Right ventricle myocardium superior (tissue), 1 donor: Measurements from ENCODE around the gene TP53RK. TPM values are rescaled to one million over a fixed set of nuclear protein-coding genes. Genes with fewer than 3 reads are reported as not detected.
A peak's percentile ranks its signal among the peaks of the same experiment; 100 is the strongest.

Experiments used
- ATAC-seq: fragments of 200-7000 bp; cut with Tn5 transposase; one replicate; pipeline ENCODE4 v1.9.1; 2020; ENCODE audit warnings: mild to moderate bottlenecking; ENCODE audit not compliant: poor library complexity
- DNase-seq: peaks from one replicate; pipeline ENCODE4 v3.0.0-alpha.2; 2020
- intact Hi-C: fragments of 100-400 bp; cut with DNase I; formaldehyde crosslinking; loops from one replicate; pipeline ENCODE4 v1.11.2; 2022
- long read RNA-seq: library from polyadenylated mRNA; unstranded; transcript quantifications from one replicate; pipeline ENCODE4 v2.0.0, GENCODE V29; 2021
- total RNA-seq: library from RNA; stranded (reverse); fragmentation: NEBNext Ultra II Directional; extraction: Animal tissue kit (Norgen Biotek cat#: 25700); gene quantifications from one replicate; pipeline ENCODE4 v1.2.1, GENCODE V29; 2021
- donor health status: DM: no; HTN: yes; CAD: no; lungs with severe emphysema.

TP53RK gene
- total RNA-seq: 5.0 TPM
- long read RNA-seq, transcript TP53RK-202 (2 exons, 3,515 nt): major isoform, 12 of 13 reads
- long read RNA-seq, partial matches to known transcripts: 0 of 13 reads
- long read RNA-seq, other reads (novel, unspliced or antisense): 1 of 13 reads

DNA sequence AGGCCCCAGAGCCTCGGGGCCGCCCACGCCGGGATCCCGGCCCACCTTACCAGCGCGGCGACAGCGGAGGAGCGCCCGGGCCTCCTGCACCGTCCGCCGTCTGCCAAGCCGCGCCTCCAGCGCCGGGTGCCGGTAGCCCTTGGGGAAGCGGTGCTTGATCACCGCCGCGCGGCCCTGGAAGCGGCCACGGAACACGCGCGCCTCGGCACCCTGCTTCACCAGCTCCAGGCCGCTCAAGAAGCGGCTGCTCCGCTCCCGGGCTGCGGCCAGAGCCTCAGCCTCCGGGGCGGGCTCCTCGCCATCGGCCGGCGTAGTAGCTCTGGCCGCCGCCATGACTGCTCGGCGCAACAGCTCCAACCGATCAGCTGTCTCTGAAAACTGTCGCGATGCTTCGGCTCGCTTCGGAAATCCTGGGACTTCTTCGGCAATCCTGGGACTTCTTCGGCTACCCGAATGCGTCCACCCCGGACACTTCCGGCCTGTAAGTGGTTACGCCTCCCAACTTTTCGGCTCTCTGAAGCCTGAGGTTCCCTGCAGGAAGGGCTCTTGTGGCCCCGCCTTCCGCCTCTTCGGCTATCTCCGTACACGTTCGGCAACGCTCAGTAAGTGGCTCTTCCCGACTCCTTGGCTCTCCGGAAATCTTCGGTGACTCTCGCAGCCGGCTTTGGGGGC, at the start of gene TP53RK:
Gene TP53RK (minus strand): TSS at position 363 of the 672 bp plus-strand sequence. CDS start 30 bp downstream, at position 333.
- intact Hi-C loops: loop anchor here (10.0 kb wide), 1 partner anchor 134 kb away; the partner anchor contains the start of gene OCSTAMP
- DNase-seq (peak; percentile 99), ATAC-seq (peak; percentile 98)

DNA sequence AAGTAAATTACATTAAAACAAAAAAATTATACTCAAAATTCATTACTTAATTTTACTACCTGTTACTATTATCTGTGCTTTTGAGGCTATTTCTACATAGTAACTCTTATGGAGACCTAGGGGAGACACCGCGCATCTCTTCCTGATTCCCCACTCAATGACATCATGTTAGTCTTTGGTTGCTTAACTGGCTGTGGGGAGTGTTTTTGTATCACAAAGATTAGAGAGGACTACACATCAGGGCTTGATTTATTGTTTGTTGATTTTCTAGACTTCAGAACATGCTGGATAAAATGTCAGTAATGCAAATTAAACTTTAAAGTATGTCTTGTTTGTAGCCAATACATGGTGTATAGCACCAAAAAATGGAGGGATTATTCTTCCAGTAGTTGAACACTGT, 46.2 kb upstream of the TP53RK start:
- DNase-seq: no peak
- ATAC-seq: no peak
- intact Hi-C loops: no loop called here

DNA sequence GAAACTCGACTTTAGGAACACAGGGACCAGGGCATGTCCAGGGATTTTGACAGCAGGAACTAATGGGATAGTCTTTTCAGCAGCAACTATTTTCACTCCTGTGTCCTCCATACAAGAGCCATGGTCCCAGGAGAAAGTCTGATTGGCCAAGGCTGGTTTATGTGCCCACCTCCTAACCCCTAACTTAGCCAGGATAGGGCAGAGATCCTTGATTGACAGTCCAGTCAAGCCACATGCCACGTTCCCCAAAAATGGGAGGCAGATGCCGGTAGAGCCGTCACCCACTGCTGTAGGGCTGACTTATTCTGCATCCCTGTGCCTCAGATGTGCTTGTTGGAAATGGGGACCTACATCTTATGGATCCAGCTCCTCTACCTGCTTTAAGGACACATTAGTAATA, 42.5 kb upstream of the TP53RK start:
- ATAC-seq (no peak), DNase-seq (no peak)
- intact Hi-C loops: no loop called here

DNA sequence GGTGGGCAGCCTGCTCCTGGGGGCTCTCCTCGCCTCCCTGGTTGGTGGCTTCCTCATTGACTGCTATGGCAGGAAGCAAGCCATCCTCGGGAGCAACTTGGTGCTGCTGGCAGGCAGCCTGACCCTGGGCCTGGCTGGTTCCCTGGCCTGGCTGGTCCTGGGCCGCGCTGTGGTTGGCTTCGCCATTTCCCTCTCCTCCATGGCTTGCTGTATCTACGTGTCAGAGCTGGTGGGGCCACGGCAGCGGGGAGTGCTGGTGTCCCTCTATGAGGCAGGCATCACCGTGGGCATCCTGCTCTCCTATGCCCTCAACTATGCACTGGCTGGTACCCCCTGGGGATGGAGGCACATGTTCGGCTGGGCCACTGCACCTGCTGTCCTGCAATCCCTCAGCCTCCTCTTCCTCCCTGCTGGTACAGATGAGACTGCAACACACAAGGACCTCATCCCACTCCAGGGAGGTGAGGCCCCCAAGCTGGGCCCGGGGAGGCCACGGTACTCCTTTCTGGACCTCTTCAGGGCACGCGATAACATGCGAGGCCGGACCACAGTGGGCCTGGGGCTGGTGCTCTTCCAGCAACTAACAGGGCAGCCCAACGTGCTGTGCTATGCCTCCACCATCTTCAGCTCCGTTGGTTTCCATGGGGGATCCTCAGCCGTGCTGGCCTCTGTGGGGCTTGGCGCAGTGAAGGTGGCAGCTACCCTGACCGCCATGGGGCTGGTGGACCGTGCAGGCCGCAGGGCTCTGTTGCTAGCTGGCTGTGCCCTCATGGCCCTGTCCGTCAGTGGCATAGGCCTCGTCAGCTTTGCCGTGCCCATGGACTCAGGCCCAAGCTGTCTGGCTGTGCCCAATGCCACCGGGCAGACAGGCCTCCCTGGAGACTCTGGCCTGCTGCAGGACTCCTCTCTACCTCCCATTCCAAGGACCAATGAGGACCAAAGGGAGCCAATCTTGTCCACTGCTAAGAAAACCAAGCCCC, 36.2 kb upstream of the TP53RK start:
- intact Hi-C loops: no loop called here
- ATAC-seq (no peak), DNase-seq (no peak)

DNA sequence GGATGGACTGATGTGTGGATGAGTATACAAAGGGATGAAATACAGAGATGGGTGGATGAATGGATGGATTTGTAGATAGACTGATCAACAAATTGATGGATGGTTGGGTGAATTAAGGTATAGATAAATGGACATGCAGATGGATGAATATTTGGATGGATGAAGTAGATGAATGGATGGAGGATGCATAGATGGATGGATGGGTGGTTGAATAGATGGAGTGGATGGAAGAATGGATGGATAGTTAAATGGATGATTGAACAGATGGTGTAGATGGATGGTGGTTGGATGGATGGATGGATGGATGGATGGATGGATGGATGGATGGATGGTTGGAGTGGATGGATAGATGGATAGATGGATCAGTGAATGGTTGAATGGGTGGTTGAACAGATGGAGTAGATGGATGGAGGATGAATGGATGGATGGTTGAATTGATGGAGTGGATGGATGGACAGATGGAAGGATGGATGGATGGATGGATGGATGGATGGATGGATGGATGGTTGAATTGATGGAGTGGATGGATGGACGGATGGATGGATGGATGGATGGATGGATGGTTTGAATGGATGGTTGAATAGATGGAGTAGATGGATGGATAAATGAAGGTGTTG, 35.2 kb upstream of the TP53RK start:
- intact Hi-C loops: no loop called here
- DNase-seq: no peak
- ATAC-seq: no peak

DNA sequence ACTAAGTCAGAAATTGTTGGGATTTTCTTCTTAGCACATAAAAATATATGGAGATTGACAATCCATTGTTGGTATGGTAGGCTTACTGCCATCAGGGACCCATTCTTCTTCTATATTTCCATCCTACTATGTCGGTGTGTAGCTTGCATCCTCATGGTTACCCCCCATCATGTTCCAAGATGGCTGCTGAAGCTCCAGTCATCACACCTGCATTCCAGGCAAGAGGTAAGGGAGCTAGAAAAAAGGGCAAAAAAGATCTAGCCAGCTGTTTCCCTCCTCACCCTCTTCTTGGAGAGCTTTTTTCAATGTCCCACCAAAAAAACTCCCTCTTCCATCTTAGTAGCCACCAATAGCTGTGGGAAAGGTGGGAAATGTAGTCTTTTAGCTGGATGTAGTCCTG, 33.8 kb upstream of the TP53RK start:
- no peak for DNase-seq
- intact Hi-C loops: no loop called here
- ATAC-seq: no peak

DNA sequence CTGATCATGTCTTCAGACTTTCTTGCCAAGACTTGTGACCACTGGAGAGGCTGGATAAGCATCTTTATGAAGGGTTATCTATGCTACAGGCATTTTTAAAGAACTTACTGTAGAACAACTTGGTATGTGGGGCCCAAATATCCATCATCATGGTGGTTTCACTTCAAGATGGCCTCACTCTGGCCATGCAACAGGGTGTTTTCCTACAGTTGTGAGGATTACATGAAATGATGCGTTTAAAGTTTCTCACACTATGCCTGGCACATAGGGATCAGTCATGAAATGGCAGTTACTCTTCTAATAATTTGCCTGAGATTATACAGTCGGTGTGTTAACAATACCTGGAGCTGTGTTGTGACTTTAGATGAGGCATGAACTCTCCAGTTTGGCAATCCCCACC, 33.2 kb upstream of the TP53RK start:
- intact Hi-C loops: no loop called here
- no peak for ATAC-seq
- DNase-seq: no peak

DNA sequence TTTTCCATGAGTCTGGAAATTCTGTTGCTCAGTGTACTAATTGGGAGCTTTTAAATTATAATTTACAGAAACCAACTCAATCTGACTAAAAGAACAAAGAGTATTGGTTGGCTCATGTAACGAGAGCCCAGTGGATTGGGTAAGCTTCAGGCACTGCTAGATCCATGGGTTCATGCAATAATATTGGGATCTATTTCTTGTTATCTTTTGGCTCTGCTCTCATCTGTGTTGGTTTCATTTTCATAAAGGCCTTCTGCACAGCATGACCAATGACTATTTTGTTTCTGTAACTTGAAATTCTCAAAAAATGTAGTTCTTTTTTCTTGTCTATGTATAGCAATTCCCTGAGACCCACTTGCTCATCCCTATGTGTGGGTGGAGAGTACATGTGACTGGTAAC, 32.2 kb upstream of the TP53RK start:
- ATAC-seq (no peak), DNase-seq (no peak)
- intact Hi-C loops: no loop called here

DNA sequence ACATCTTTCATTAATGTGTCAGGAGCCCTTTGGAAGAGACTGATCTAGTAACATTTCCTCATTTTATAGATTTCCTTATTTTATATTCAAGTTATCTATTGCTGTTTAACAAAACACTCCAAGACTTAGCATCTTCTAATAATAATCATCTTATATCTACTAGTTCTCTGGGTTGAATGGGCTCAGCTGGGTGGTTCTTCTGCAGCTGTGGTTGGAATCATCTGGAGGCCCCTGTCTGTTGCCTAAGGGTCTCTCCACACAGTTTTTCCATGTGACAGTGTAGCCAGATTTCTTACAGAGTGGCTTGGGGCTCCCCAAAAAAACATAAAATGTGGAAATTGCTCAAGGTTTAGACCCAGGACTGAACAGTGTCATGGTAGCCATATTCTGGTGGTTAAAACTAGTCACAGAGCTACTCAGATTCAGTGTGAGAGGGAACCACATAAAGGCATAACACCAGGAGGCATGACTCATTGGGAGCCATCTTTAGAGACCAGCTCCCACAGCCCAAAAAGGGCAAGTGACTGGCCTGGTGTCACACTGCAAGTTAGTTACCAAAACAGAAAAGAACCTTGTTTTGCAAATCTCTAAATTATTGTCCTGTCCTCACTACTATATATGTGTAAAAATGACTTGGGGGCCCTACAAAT, 31.7 kb upstream of the TP53RK start:
- intact Hi-C loops: no loop called here
- DNase-seq: no peak
- no peak for ATAC-seq

DNA sequence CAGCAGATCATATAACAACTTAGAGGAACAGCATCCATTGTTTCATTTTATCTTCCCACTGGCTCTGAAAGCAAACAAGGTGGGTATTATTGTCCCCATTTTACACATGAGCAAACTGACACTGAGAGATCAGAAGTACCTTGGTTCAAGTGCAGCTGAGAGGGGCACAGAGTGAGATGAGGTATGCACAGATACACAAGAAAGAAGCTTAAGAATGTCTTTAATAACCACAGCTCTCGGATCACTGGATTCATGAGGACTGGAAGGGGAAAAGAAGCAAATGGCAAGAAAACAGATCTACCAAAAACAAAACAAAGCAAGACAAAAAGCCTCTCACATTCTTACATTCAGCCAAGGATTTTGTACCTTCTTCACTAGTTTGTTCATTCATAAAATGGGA, 30.8 kb upstream of the TP53RK start:
- no peak for DNase-seq
- intact Hi-C loops: no loop called here
- no peak for ATAC-seq

DNA sequence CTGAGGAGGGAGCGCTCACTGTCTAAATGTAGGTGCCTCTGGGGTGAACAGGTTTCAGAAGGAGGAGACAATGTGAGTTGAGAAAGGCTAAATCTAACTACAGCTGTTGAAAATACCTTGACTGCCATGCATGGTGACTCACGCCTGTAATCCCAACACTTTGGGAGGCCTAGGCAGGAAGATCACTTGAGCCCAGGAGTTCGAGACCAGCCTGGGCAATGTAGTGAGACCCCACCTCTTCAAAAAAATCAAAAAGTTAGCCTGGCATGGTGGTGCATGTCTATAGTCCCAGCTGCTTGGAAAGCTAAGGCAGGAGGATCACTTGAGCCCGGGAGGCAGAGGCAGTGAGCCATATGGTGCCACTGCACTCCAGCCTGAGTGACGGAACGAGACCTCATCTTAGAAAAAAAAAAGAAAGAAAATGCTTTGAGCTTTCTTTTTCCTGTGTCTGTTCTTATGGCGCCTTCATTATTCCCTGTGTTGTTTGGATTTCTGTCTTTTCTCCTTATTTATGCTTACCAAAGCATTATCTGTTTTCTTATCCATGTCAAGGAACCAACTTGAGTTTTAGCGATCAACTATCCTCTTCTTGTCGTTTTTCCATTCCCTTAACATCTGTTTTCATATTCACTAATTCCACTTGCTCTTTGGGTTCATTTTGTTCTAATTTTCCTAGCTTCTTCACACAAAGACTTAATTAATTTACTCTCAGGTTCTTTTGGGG, 28.7 kb upstream of the TP53RK start:
- no peak for ATAC-seq
- intact Hi-C loops: no loop called here

DNA sequence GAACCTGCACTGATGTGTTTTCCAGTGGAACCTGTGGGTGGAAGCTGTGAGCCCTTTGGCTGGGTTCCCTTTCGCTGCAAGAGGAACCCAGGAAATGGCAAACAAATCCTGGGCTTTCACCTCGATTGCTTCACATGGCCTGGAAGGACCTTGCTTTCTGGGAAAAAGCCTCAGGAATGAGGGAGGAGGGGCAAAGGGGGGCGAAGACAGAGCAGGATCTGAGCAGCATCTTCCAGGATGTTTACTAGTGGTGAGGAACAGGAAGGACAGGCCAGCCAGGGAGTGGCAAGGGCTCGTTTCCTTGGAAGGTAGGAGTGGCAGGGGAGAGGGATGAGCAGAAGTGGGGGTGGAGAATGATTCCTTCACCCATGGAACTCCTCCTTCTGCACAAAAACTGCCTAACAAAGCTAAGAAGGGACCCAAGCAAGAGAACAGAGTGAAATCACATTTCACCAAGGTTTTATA, 26.1 kb upstream of the TP53RK start:
- intact Hi-C loops: no loop called here
- DNase-seq (no peak), ATAC-seq (peak; percentile 37)

More for the DNA sequence above, 28.7 kb upstream of the TP53RK start:
- no peak for DNase-seq

DNA sequence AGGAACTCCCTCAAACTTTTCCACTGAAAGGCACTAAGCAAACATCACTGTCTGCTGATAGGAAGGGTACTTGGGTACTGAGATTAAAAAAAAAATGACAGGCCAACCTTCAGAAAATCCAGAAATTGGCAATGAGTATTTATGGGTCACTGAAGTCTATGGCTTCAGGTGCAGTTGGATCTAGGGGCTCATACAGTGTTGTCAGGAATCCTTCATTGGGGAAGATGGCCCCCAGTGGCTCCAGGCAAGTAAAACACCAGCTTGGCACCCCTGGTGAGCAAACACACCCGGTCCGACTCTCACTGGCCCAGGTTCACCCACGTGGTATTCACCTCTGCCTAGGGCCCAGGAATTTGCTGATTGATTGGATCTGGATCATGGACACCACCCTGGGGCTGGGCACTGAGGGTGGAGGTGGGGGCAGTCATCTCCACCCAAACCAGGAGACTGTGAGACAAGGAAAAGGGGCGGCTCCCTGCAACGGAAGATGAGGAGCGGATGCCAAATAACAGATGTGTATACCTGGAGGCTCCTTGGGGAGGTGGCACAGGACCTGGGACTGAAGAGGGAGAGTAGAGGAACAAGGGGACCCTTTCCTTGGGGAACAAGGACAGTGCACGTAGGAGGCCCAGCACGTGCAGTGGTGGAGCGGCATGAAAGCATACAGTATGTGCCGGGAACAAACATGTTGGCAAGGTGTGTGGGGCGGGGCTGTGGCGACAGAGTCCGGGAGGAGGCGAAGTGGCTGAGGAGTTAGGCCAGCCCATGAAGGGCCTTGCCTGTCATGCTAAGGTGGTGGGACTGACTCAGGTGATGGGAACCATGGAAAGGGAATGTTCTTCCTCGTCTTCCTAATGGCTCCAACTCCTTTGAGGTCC, 25.0 kb upstream of the TP53RK start:
- ATAC-seq (no peak), DNase-seq (no peak)
- intact Hi-C loops: no loop called here

DNA sequence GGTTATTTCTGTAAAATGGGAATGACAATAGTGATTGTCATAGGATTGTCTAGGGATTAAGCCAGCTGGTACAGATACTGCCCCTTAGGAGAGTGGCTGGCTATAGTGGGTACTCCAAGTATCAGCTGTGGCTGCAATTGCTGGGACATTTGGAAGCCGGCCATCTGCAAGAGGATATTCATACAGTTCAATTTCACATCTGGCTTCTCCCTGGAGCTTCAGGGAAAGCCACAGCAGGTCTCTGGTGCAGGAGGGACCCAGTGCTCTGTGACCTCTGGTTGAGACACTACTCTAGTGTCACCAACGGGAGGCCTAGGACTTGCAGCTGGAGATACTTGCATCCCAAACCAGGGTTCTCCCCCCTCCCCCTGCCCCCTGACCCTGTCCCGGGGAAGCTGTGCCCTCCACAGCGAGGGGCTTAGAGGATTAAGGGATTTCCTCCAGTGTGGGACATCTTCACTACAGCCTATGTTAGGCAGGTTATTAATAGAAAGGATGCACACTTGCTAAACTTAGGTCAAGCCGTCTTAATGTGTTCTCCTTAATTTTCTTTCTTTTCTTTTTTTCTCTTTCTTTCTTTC, 22.9 kb upstream of the TP53RK start:
- no peak for ATAC-seq

DNA sequence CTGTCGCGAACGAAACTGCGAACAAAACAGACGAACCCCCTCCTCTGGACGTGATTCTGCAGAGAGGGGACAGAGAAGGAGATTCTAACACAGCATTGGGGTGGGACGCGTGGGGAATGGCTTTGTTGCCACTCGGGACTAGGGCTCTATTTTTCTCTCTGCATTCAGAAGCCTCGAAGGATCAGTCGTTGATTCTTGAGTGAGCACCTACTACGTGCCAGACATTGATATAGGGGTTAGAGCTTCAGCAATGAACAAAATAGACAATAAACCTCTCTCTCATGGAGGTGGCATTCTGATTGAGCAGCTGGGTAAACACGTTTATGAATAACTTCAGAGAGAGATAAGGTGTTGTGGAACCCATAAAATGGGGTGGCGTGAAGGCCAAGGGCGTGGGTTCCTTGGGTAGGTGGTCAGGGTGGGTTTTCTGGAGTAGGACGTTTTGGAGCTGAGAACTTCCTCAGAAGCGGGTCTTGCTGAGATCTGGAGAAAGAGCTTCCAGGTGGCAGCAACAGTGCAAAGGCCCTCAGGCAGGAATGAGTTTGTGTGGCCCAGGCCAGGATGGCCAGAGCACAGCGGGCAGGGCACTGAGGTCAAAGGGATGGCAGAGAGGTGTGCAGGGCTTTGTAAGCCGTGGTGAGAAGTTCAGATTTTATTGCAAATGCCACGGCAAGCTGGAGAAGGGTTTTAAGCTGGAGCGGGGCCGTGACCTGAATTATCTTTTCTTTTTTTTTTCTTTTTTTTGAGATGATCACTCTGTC, 21.1 kb upstream of the TP53RK start:
- intact Hi-C loops: no loop called here
- ATAC-seq: no peak
- no peak for DNase-seq

More for the DNA sequence above, 22.9 kb upstream of the TP53RK start:
- no peak for DNase-seq
- intact Hi-C loops: no loop called here
